GM20431 (cell line): Measurements from ENCODE around the gene DIO2.

ENCODE experiments used
- in situ Hi-C: fragments of 300-500 bp; cut with MseI, MboI; formaldehyde crosslinking; loops from one replicate; pipeline ENCODE4 v1.15.0; 2020; ENCODE audit warnings: low sequenced_read_pairs; ENCODE audit not compliant: unreplicated experiment

DIO2 gene

DNA sequence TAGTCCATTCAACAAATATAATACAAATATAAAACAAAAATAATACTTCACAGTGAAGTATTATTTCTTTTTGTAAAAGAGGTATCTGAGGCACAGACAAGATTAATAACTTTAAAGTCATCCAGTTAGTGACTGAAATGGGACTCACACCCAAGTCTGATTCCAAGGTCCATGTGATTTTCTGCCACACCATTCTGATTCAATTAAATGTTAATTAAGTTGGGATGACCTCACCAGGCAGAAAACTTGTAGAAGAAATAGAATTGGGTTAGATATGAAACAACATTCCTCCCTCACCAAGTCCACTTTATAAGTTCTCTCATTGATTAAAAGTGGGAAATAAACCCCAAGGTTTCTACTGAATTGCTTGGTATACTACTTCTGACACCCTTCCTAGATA, 34.4 kb downstream of the DIO2 start:
- in situ Hi-C loops = no loop called here

- in situ Hi-C loops = no loop called here
These were observed 38.8 kb downstream of the DIO2 start for GRCh38 chr14:80172375-80173051.

DNA sequence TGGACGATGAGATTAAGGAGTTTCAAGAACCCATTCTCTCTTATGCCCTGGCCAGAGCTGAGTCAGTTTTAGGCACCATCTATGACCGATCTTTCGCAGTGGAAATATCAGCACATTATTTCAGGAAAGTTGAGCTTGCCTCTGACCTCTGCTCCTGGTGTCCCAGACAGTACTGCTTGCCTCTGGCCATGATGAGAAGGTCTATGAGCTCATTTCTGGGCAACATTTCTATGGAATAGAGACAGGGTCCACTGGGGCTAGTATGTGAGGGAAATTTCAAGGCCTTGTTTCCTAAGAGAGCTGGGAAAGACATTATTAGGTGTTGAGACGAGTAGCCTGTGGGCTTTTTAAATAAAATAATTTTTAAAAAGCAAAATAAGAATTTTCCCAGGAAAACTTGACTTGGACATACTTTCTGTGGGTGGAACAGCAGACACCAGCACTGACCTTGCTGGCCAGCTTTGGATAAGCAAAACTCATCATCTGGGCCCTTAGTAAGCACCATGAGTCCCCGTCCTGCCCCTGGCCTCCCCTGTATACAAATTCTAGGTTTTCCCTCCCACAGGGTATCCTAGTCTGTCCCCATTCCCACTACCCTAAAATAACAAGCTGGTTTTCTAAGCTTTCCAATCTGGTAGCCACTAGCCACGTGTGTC, 43.4 kb downstream of the DIO2 start:
- in situ Hi-C loops = no loop called here

- in situ Hi-C loops = no loop called here
These were observed 46.1 kb downstream of the DIO2 start for GRCh38 chr14:80164991-80165721.

- in situ Hi-C loops = no loop called here
These were observed 58.5 kb downstream of the DIO2 start for GRCh38 chr14:80152763-80153162.

DNA sequence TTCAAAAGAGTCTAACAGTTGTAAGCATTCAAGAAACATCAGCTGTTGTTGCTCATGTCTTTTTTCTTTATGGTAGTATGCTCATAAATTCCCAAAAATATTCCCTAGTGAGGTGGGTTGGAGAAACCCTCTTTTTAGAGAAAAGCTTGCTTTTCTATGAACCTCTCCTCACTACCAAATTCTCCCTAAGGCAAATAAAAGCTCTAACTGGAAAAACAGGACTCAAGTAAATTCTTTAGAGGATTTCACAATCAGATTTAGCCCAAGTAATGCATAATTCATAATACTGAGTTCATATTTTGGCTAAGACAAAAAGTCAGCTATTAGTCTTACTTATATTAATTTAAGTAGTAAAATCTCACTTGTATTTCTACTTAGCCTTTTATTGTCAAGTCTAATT, 59.1 kb downstream of the DIO2 start:
- in situ Hi-C loops = no loop called here

GRCh38 chr14:80150301-80150700, 61.0 kb downstream of the DIO2 start:
- in situ Hi-C loops = no loop called here
